ENCODE measurements around the gene ZNF536. TPM values are rescaled to one million over a fixed set of nuclear protein-coding genes. Genes with fewer than 3 reads are reported as not detected.
"Not testable (repeated sequence)": the region's sequence is repeated elsewhere in the genome, so short reads cannot be mapped to it uniquely, and the experiment has no call there.

ZNF536 gene
- total RNA-seq, 2 donors from 2014 or later = not detected

DNA sequence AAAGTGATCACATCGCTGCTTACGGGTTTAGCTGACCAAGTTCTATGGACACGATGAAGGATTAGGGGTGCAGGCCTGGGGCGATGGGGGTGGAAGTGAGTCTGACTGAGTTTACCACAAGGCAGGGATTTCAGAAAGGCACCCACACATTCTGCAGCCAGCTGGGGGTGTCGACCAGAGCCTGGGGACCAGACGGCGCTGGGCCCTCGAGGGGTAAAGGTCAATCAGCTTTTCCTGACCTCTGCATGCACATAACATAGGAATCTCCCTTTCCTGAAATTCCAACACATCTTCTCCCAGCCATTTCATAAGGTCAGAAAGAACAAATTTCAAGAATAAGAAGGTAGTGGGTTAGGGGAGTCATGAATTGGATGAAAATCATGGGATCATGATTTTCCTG, 92.0 kb downstream of the ZNF536 start:
- H3K4me3 Mint-ChIP-seq = no peak overlapping the region
- H3K36me3 Mint-ChIP-seq (ENCODE audit: low read depth) = no peaks in the 10 kb centered on the region
- peaks cover 6% of the 10 kb centered on the region for H3K27me3 Mint-ChIP-seq
- ATAC-seq (replicated peaks) = no peak
- H3K9me3 Mint-ChIP-seq = no peaks in the 10 kb centered on the region
- H3K4me1 Mint-ChIP-seq = no peaks in the 10 kb centered on the region
- no peak overlapping the region for H3K27ac Mint-ChIP-seq

DNA sequence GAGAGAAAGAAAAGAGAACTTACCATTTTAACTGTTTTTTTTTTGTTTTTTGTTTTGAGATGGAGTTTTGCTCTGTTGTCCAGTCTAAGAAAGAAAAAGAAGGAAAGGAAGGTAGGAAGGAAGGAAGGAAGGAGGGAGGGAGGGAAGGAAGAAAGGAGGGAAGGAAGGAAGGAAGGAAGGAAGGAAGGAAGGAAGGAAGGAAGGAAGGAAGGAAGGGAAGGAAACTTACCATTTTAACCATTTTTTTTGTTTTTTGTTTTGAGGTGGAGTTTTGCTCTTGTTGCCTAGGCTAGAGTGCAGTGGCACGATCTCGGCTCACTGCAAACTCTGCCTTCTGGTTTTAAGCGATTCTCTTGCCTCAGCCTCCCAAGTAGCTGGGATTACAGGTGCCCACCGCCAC, 94.4 kb downstream of the ZNF536 start:
- H3K27ac Mint-ChIP-seq; H3K36me3 Mint-ChIP-seq (ENCODE audit: low read depth); ATAC-seq (replicated peaks); H3K27me3 Mint-ChIP-seq; H3K9me3 Mint-ChIP-seq; H3K4me1 Mint-ChIP-seq; H3K4me3 Mint-ChIP-seq: not testable (repeated sequence)

DNA sequence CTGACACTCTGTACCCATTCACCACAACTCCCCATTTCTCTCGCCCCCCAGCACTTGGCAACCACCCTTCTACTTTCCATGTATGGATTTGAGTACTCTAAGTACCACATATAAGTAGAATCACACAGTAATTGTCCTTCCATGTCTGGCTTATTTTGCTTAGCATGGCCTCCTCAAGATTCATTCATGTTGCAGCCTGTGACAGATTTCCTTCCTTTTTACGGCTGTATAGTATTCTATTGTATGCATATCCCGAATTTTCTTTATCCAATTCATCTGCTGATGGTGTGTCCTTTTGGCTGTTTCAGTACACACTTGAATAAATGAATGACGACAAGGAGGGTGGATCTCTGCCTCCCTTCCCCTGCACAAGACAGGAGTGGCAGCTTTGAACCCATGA, 95.1 kb downstream of the ZNF536 start:
- Mint-ChIP-seq H3K36me3 (ENCODE audit: low read depth) (no peaks in the 10 kb centered on the region), H3K4me1 (no peaks in the 10 kb centered on the region), H3K27me3 (peaks cover 6% of the 10 kb centered on the region), H3K4me3 (no peak overlapping the region), H3K9me3 (no peaks in the 10 kb centered on the region), H3K27ac (no peak overlapping the region)
- no peak for ATAC-seq (replicated peaks)

GRCh38 chr19:30469774-30470173, 97.6 kb downstream of the ZNF536 start:
- H3K4me1 Mint-ChIP-seq = no peaks in the 10 kb centered on the region
- H3K36me3 Mint-ChIP-seq (ENCODE audit: low read depth) = no peaks in the 10 kb centered on the region
- no peak overlapping the region for H3K4me3 Mint-ChIP-seq
- H3K27ac Mint-ChIP-seq = no peak overlapping the region
- H3K9me3 Mint-ChIP-seq = no peaks in the 10 kb centered on the region
- ATAC-seq (replicated peaks) = no peak
- H3K27me3 Mint-ChIP-seq = peaks cover 6% of the 10 kb centered on the region

DNA sequence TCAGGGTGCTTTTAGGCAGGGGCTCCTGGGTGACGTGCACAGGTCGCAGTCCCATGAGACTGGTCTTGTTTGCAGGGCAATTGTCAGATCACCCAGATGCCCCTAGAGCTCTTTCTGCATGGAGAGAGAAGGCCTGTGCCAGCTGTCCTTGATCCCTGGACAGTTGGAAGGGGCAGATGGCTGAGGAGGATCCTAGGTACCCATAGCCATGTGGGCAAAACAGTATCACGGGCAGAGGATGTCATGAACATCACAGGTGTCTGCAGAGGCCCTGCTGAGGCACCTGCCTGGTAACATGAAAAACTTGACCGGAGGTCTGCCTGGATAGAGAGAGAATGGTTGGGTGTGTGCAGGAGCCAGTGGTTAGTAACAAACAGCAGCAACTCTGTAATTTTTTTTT, 99.3 kb downstream of the ZNF536 start:
- Mint-ChIP-seq H3K27me3 (peaks cover 6% of the 10 kb centered on the region), H3K36me3 (ENCODE audit: low read depth) (no peaks in the 10 kb centered on the region), H3K4me1 (no peaks in the 10 kb centered on the region), H3K4me3 (no peak overlapping the region), H3K27ac (no peak overlapping the region), H3K9me3 (no peaks in the 10 kb centered on the region)
- ATAC-seq (replicated peaks) = no peak

- H3K27me3 Mint-ChIP-seq = peaks cover under 1% of the 10 kb centered on the region
- no peaks in the 10 kb centered on the region for H3K36me3 Mint-ChIP-seq (ENCODE audit: low read depth)
- H3K4me1 Mint-ChIP-seq = no peaks in the 10 kb centered on the region
- no peak overlapping the region for H3K4me3 Mint-ChIP-seq
- peaks cover 5% of the 10 kb centered on the region for H3K9me3 Mint-ChIP-seq
- H3K27ac Mint-ChIP-seq = no peak overlapping the region
- no peak for ATAC-seq (replicated peaks)
Measured at GRCh38 chr19:30473334-30473867, 101.2 kb downstream of the ZNF536 start.

- no peaks in the 10 kb centered on the region for H3K4me1 Mint-ChIP-seq
- H3K27me3 Mint-ChIP-seq = peaks cover 8% of the 10 kb centered on the region
- peaks cover 8% of the 10 kb centered on the region for H3K9me3 Mint-ChIP-seq
- H3K27ac Mint-ChIP-seq = no peak overlapping the region
- no peak for ATAC-seq (replicated peaks)
- H3K36me3 Mint-ChIP-seq (ENCODE audit: low read depth) = no peaks in the 10 kb centered on the region
- H3K4me3 Mint-ChIP-seq = no peak overlapping the region
Measured at GRCh38 chr19:30476997-30477396, 104.8 kb downstream of the ZNF536 start.

DNA sequence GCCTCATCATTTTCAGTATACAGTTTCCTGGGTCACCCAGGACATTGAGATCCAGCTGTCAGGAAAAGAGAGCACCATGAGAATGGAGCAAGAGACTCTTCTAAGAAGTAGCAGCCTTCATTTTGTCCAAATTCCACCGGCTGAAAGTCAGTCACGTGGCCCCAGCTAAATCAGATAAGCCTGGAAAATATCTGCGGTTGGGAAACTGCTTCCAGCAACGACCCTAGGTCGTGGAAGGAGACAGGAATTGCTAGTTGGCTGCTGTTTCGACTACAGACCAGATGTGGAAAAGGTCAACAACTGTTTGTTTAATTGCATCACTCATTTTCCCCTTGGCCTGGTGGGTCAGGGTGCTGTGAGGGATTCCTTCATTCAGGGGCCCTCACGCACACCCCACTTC, 107.0 kb downstream of the ZNF536 start:
- Mint-ChIP-seq H3K27ac (no peak overlapping the region), H3K4me1 (no peaks in the 10 kb centered on the region), H3K9me3 (peaks cover 8% of the 10 kb centered on the region), H3K36me3 (ENCODE audit: low read depth) (no peaks in the 10 kb centered on the region), H3K27me3 (peaks cover 12% of the 10 kb centered on the region), H3K4me3 (no peak overlapping the region)
- ATAC-seq (replicated peaks) = no peak

DNA sequence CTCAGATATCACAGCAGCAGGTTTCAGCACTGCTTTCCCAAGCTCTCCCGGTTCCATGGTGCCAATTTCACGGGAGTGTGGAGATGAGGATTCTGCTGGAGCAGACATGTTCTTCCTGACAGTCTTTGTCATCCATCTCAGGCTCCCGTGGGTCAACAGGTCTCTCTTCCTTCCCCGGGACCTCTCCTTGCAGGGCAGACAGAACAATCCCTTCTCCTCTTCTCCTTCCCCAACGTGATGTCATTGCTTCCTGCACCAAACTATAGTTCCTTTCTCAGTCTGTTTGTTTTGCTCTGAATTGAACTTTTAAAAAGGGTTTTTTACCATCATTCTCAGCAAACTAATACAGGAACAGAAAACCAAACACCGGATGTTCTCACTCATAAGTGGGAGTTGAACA, 107.9 kb downstream of the ZNF536 start:
- no peak overlapping the region for H3K27ac Mint-ChIP-seq
- H3K4me3 Mint-ChIP-seq = no peak overlapping the region
- peaks cover 8% of the 10 kb centered on the region for H3K9me3 Mint-ChIP-seq
- peaks cover 15% of the 10 kb centered on the region for H3K27me3 Mint-ChIP-seq
- H3K36me3 Mint-ChIP-seq (ENCODE audit: low read depth) = no peaks in the 10 kb centered on the region
- no peaks in the 10 kb centered on the region for H3K4me1 Mint-ChIP-seq
- no peak for ATAC-seq (replicated peaks)

- Mint-ChIP-seq H3K4me3 (no peak overlapping the region), H3K36me3 (ENCODE audit: low read depth) (no peaks in the 10 kb centered on the region), H3K9me3 (peaks cover 8% of the 10 kb centered on the region), H3K4me1 (no peaks in the 10 kb centered on the region), H3K27me3 (peaks cover 23% of the 10 kb centered on the region), H3K27ac (no peak overlapping the region)
- ATAC-seq (replicated peaks) = no peak
Measured at GRCh38 chr19:30481063-30481462, 108.9 kb downstream of the ZNF536 start.

DNA sequence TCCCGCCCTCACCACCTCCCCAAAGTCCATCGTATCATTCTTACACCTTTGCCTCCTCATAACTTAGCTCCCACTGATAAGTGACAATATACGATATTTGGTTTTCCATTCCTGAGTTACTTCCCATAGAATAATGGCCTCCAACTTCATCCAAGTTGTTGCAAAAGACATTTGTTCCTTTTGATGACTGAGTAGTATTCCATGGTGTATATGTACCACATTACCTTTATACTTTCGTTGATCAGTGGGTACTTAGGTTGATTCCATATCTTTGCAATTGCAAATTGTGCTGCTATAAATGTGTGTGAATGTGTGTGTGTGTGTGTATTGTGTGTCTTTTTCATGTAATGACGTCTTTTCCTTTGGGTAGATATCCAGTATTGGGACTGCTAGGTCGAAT, 109.6 kb downstream of the ZNF536 start:
- no peak for ATAC-seq (replicated peaks)
- Mint-ChIP-seq H3K4me1 (no peaks in the 10 kb centered on the region), H3K27ac (no peak overlapping the region), H3K4me3 (no peak overlapping the region), H3K27me3 (peaks cover 23% of the 10 kb centered on the region), H3K36me3 (ENCODE audit: low read depth) (no peaks in the 10 kb centered on the region), H3K9me3 (peaks cover 7% of the 10 kb centered on the region)

GRCh38 chr19:30482956-30483355, 110.8 kb downstream of the ZNF536 start:
- Mint-ChIP-seq H3K27ac (no peak overlapping the region), H3K27me3 (peaks cover 29% of the 10 kb centered on the region), H3K4me1 (no peaks in the 10 kb centered on the region), H3K9me3 (peaks cover 3% of the 10 kb centered on the region), H3K36me3 (ENCODE audit: low read depth) (no peaks in the 10 kb centered on the region), H3K4me3 (no peak overlapping the region)
- no peak for ATAC-seq (replicated peaks)

DNA sequence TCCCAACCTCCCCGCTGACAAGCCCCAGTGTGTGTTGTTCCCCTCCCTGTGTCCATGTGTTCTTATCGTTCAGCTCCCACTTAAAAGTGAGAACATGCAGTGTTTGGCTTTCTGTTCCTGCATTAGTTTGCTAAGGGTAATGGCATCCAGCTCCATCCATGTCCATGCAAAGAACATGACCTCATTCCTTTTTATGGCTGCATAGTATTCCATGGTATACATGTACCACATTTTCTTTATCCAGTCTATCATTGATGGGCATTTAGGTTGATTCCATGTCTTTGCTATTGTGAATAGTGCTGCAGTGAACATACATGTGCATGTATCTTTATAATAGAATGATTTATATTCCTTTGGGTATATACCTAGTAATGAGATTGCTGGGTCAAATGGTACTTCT, 114.1 kb downstream of the ZNF536 start:
- H3K9me3 Mint-ChIP-seq; H3K36me3 Mint-ChIP-seq (ENCODE audit: low read depth); ATAC-seq (replicated peaks); H3K27ac Mint-ChIP-seq; H3K4me1 Mint-ChIP-seq; H3K4me3 Mint-ChIP-seq: not testable (repeated sequence)
- peaks cover 29% of the 10 kb centered on the region for H3K27me3 Mint-ChIP-seq

DNA sequence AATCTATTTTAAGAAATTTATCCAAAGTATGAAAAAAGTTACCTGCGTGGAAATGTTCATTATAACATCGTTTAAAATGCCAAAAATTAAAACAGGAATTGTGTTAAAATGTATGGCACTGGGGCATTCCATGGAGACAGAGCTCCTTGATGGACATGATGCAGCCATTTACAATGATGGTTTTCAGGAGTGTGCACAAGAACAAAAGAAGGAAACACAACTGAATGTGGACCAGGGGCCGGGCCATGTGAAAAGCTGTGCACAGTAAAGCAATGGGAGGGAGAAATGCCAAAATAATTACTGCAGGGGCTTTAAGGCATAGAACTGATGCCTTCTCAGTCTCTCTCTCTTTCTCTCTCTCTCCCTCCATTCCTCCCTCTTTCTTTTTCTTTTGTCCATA, 115.0 kb downstream of the ZNF536 start:
- H3K9me3 Mint-ChIP-seq = no peaks in the 10 kb centered on the region
- no peaks in the 10 kb centered on the region for H3K36me3 Mint-ChIP-seq (ENCODE audit: low read depth)
- H3K4me3 Mint-ChIP-seq = no peak overlapping the region
- no peaks in the 10 kb centered on the region for H3K4me1 Mint-ChIP-seq
- no peak for ATAC-seq (replicated peaks)
- no peak overlapping the region for H3K27ac Mint-ChIP-seq
- peaks cover 34% of the 10 kb centered on the region for H3K27me3 Mint-ChIP-seq

- Mint-ChIP-seq H3K9me3 (no peaks in the 10 kb centered on the region), H3K4me1 (no peaks in the 10 kb centered on the region), H3K27me3 (peaks cover 36% of the 10 kb centered on the region), H3K27ac (no peak overlapping the region), H3K36me3 (ENCODE audit: low read depth) (no peaks in the 10 kb centered on the region), H3K4me3 (no peak overlapping the region)
- no peak for ATAC-seq (replicated peaks)
Measured at GRCh38 chr19:30488191-30488590, 116.0 kb downstream of the ZNF536 start.

GRCh38 chr19:30490760-30491159, 118.6 kb downstream of the ZNF536 start:
- Mint-ChIP-seq H3K27me3 (peaks cover 29% of the 10 kb centered on the region), H3K36me3 (ENCODE audit: low read depth) (no peaks in the 10 kb centered on the region), H3K27ac (no peak overlapping the region), H3K4me3 (no peak overlapping the region), H3K9me3 (no peaks in the 10 kb centered on the region), H3K4me1 (no peaks in the 10 kb centered on the region)
- ATAC-seq (replicated peaks) = no peak
